Heart right ventricle (tissue), 16 donors: Measurements from ENCODE around the gene ZNF44. TPM values are rescaled to one million over a fixed set of nuclear protein-coding genes. Genes with fewer than 3 reads are reported as not detected.

Experiments used
- ATAC-seq, 8 donors: fragments of 200-7000 bp; cut with Tn5 transposase; one replicate each; pipeline ENCODE4 v1.9.1; 2020; ENCODE audit warnings: mild to moderate bottlenecking in 8 of 8, moderate library complexity in 8 of 8, moderate number of reproducible peaks in 1 of 8
- DNase-seq, 2 donors: peaks; one replicate each; pipeline ENCODE4 v3.0.0-alpha.2; 2020
- H3K27ac ChIP-seq, 10 donors: fragments of 200-600 bp; sonication (generic) in 2 of 10; one replicate each; pipeline versions ENCODE4 v1.5.0 to v1.8.0; 2020 to 2022; ENCODE audit warnings: mild to moderate bottlenecking in 3 of 10
- H3K27me3 ChIP-seq, 7 donors: fragments of 200-600 bp; one replicate each; pipeline ENCODE4 v1.8.0; 2021 to 2022; ENCODE audit warnings: mild to moderate bottlenecking in 2 of 7
- H3K36me3 ChIP-seq, 9 donors: fragments of 200-600 bp; sonication (generic) in 1 of 9; one replicate each; pipeline versions ENCODE4 v1.5.0 to v1.8.0; 2020 to 2022; ENCODE audit warnings: mild to moderate bottlenecking in 2 of 9
- H3K4me1 ChIP-seq, 9 donors: fragments of 200-600 bp; sonication (generic) in 1 of 9; one replicate each; pipeline versions ENCODE4 v1.5.0 to v1.8.0; 2020 to 2022; ENCODE audit warnings: mild to moderate bottlenecking in 4 of 9
- H3K4me3 ChIP-seq, 10 donors: fragments of 200-600 bp; sonication (generic) in 2 of 10; one replicate each; pipeline versions ENCODE4 v1.5.0 to v1.8.0; 2020 to 2022; ENCODE audit warnings: mild to moderate bottlenecking in 7 of 10, moderate library complexity in 2 of 10
- H3K9me3 ChIP-seq, 11 donors: fragments of 200-600 bp in 10 of 11; sonication (generic) in 2 of 11; one replicate each; pipeline versions ENCODE4 v1.5.0 to v1.8.0; 2013 to 2022; ENCODE audit warnings: mild to moderate bottlenecking in 2 of 11, control low read depth in 1 of 11, moderate library complexity in 1 of 11
- CTCF ChIP-seq, 9 donors: fragments of 200-600 bp; sonication (generic) in 2 of 9; IDR thresholded peaks; one replicate each; pipeline versions ENCODE4 v1.5.0 to v1.8.0; 2021 to 2022; ENCODE audit warnings: antibody characterized with exemption in 9 of 9, mild to moderate bottlenecking in 5 of 9, moderate library complexity in 1 of 9
- WGBS, 2 donors: extraction: QIAGEN DNeasy Blood & Tissue Kit; methylation state at CpG; one replicate each; pipeline ENCODE4 v1.1.7; 2013; ENCODE audit warnings: inconsistent platforms in 1 of 2; 5-methylcytosine and 5-hydroxymethylcytosine counted together
- intact Hi-C, 10 donors: fragments of 100-400 bp; cut with DNase I; formaldehyde crosslinking; loops; one replicate each; pipeline versions ENCODE4 v1.11.1 to v1.14.2; 2022
- polyA plus RNA-seq, 2 donors: library from polyadenylated mRNA; stranded (reverse); fragments of 200-250 nt; gene quantifications; one replicate each; pipeline ENCODE4 v1.2.3, GENCODE V29; 2013
- total RNA-seq, 10 donors: library from RNA; stranded (reverse); fragmentation: NEBNext Ultra II Directional in 3 of 10; extraction: Animal tissue kit (Norgen Biotek cat#: 25700) in 3 of 10; gene quantifications; one replicate each; pipeline versions ENCODE4 v1.2.1 to v1.2.4, GENCODE V29; 2021 to 2023
- donor health status: Arrhythmogenic right ventricular cardiomyopathy.
- donor health status: ischemic (EF 13 %, LVEDD 7.1; RV severe dilation, severe dysfunction).
- donor health status: healthy with polysubstance abuse.
- donor health status: DM: no; HTN: yes; CAD: no.
- donor health status: DM: no; HTN: no; CAD: no.
- donor health status: ischemic (EF 25% LVEDD 6.9; RV normal size, moderate dysfunction).
- donor health status: ischemic (EF 25% LVEDD 5.7; RV mildly dilated, moderate dysfunction).
- donor health status: healthy.
- donor health status: DM: yes; HTN: yes; CAD: no.
- donor health status: Ischemic cardiomyopathy.
- donor health status: ischemic (EF 35%, LVEDD 5.7; RV mildly dilated, moderate dysfunction).
- donor health status: nonischemic (EF 11% LVEDD 7.7; RV severe dilation, severe dysfunction).
- donor health status: DM: yes; HTN: yes; CAD: no.
- donor health status: PGD.
- donor health status: ischemic (EF 29% LVEDD 5.4; RV normal size, mild dysfunction).
- donor health status: nonischemic (EF 23%, LVEDD 6.1; RV moderate dilation, normal function).

Gene ZNF44
- total and polyA plus RNA-seq, 12 donors = 6.3 to 16.1 (median 10.4) TPM

GRCh38 chr19:12272980-12273901 lies 21.4 kb downstream of the ZNF44 start:
- Histone ChIP-seq H3K9me3 (peaks cover 6 to 100% (median 47%) of the 10 kb centered on the region in 11 donors), H3K27ac (no peak overlapping the region), H3K36me3 (peaks cover 14 to 97% (median 63%) of the 10 kb centered on the region in 9 donors), H3K4me1 (peaks cover 0 to under 1% (median 0%) of the 10 kb centered on the region in 9 donors), H3K4me3 (no peak overlapping the region), H3K27me3 (no peaks in the 10 kb centered on the region)
- intact Hi-C loops = no loop called here
- TF ChIP-seq CTCF (IDR thresholded peaks at IDR 0.05) = no peak
- ATAC-seq (no peak), DNase-seq (no peak)
- WGBS, 2 donors = 97 to 98% methylated on average over 11 of the region's 11 CpGs

GRCh38 chr19:12272386-12272785 lies 22.3 kb downstream of the ZNF44 start:
- intact Hi-C loops = no loop called here
- peaks cover 6 to 98% (median 44%) of the 10 kb centered on the region in 11 donors for H3K9me3 ChIP-seq

GRCh38 chr19:12270854-12271253 lies 23.8 kb downstream of the ZNF44 start:
- peaks cover 6 to 98% (median 38%) of the 10 kb centered on the region in 11 donors for H3K9me3 ChIP-seq
- intact Hi-C loops = no loop called here
- ATAC-seq = no peak

More at GRCh38 chr19:12272386-12272785, 22.3 kb downstream of the ZNF44 start:
- Histone ChIP-seq H3K27ac (no peak overlapping the region), H3K4me3 (no peak overlapping the region), H3K36me3 (peaks cover 14 to 88% (median 63%) of the 10 kb centered on the region in 9 donors), H3K4me1 (no peaks in the 10 kb centered on the region), H3K27me3 (no peaks in the 10 kb centered on the region)
- ATAC-seq (no peak), DNase-seq (no peak)
- TF ChIP-seq CTCF (IDR thresholded peaks at IDR 0.05) = no peak
- WGBS, 2 donors = 99 to 100% methylated on average over 5 of the region's 5 CpGs

More at GRCh38 chr19:12270854-12271253, 23.8 kb downstream of the ZNF44 start:
- Histone ChIP-seq H3K4me1 (no peaks in the 10 kb centered on the region), H3K36me3 (peaks cover 14 to 73% (median 57%) of the 10 kb centered on the region in 9 donors), H3K4me3 (no peak overlapping the region), H3K27me3 (no peaks in the 10 kb centered on the region), H3K27ac (no peak overlapping the region)
- DNase-seq = no peak
- no peak for TF ChIP-seq CTCF (IDR thresholded peaks at IDR 0.05)
- WGBS, 2 donors = 100% methylated on average over 2 of the region's 2 CpGs
